H1 (cell line): ENCODE data around the gene DAW1. TPM values are rescaled to one million over a fixed set of nuclear protein-coding genes. Genes with fewer than 3 reads are reported as not detected.

ENCODE experiments used
- CBX8 ChIP-seq: fragments of 300-800, 300-1000 bp; sonication (generic); IDR thresholded peaks from 2 replicates; pipeline ENCODE4 v1.7.1; 2016; ENCODE audit warnings: low read depth, low read length, borderline replicate concordance
- polyA plus RNA-seq, 7 experiments: library from polyadenylated mRNA; depleted of rRNA in 3 of 7; stranded (reverse) in 5 of 7; unstranded in 2 of 7; fragments of >200 nt in 5 of 7; fragments of 200-250 nt in 2 of 7; gene quantifications; 1 replicate in 5 of 7; 2 replicates in 1 of 7; 4 replicates in 1 of 7; pipeline versions ENCODE4 v1.2.1 to v1.2.3, GENCODE V29; 2011 to 2013; ENCODE audit warnings: missing spikeins in 2 of 7, mixed read lengths in 2 of 7
- total RNA-seq: library from RNA; stranded (reverse); fragmentation: NEBNext Ultra II Directional; extraction: Animal tissue kit (Norgen Biotek cat#: 25700); gene quantifications from 2 replicates; pipeline ENCODE4 v1.2.1, GENCODE V29; 2021

The DAW1 gene
- total and polyA plus RNA-seq, 2 of the 8 experiments (the other 6 are each of a cell fraction or from before 2014, with no cell fraction given): 0.44 to 1.4 TPM

- no peak for TF ChIP-seq CBX8
Observed at GRCh38 chr2:227824711-227825110, 46.7 kb upstream of the DAW1 start (continued).
